GM18867 (cell line): ENCODE data around the gene ACP6.
"Not testable (repeated sequence)": the region's sequence is repeated elsewhere in the genome, so short reads cannot be mapped to it uniquely, and the experiment has no call there.

ENCODE experiments used
- ATAC-seq: cut with Tn5 transposase; IDR thresholded peaks from one replicate; pipeline ENCODE4 v1.9.1; 2021; ENCODE audit warnings: mild to moderate bottlenecking, moderate library complexity; ENCODE audit not compliant: unreplicated experiment

Gene ACP6

GRCh38 chr1:147670319-147671001 is at the start of gene ACP6:
Gene ACP6, minus strand, starts transcription at chr1:147670524. Its CDS starts 476 bp downstream, at chr1:147670048.
- peak; percentile 99 for ATAC-seq

- no peak for ATAC-seq
Measured at GRCh38 chr1:147719711-147720225, 49.4 kb upstream of the ACP6 start.

- ATAC-seq: no peak
Measured at GRCh38 chr1:147719029-147719698, 48.8 kb upstream of the ACP6 start.

GRCh38 chr1:147717706-147718097 is 47.4 kb upstream of the ACP6 start:
- no peak for ATAC-seq

GRCh38 chr1:147717051-147717705 is 46.9 kb upstream of the ACP6 start:
- no peak for ATAC-seq

DNA sequence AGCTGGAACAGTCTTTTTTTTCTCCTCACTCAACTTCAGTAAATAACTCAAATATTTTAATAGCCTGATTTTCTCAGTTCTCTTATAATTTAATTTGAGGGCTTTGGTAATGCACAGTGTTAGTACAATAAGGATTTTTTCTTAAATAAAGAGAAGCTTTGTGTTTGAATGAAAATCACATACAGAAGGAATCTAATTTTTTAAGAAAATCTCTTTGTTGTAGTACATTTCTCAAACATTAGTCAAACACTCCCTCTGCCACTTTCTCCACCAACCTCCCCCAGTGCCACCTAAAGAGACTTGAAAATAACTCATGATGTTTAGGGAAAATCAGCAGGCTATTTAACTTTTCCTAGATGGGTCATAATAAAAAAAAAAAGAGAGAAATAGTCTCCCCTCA is 42.3 kb upstream of the ACP6 start:
- no peak for ATAC-seq

DNA sequence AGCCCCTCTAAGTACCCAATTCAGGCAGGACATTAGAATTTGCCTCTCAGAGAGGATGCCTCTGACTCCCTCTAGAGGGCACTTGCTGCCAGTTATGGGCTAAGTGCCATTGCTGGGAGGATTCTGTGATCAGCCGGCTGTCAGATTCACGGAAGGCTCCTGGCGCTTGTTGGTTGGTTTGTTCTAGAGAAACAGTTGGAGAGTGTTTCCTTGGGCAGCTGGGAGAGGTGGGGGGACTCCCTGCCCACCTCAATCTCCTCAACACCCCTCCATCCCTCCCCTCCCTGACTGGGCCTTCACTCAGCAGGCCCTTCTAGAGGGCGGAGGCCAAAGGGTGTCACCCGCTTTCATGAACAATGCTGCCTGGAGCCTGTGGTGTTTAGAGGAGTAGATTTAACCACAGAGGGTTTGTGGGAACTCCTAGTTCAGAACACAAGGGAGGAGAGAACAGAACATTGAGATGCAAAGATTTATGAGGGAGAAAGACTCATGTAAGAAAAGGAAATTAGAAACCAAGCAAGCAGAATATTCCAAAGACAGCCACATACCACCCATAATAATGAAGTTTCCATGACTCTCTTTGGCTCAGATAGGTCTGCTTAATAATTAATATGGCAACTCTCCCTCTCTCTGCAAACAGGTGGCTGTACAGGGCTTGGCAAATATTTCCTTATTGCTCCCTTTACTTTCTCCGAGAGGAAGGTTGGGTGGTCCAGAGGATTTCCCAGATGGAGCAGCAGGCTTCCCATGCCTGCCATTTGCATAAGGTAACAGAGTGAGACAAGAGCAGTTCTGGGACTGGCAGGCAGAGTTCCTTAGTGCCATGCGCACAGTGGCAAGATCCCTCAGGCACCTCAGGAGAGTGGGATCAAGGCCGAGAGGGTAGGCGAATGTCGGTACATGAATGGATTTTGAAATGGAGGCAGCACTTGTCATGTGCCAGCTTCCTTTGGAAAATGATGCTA is 30.0 kb upstream of the ACP6 start:
- ATAC-seq: no peak

DNA sequence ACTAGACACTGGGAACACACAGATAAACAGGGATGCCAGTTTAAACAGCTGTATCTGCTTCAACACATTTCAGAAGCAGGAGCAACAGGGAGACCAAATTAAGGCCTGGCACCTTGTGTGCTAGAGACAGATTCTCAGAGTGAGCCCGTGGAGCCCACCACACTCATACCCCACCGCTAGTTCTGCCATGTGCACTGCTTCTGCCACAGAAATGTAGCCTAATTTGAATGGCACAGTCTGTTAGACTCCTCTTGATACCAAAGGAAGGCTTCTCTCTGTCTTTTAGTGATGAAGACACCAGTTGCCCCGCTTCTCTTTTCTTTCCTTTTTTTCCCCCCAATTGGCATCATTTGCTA is 29.3 kb upstream of the ACP6 start:
- ATAC-seq: no peak

- ATAC-seq: no peak
Measured at GRCh38 chr1:147683163-147683763, 12.9 kb upstream of the ACP6 start.

- not testable (repeated sequence) for ATAC-seq
Measured at GRCh38 chr1:147680608-147681235, 10.4 kb upstream of the ACP6 start.

- not testable (repeated sequence) for ATAC-seq
Measured at GRCh38 chr1:147677681-147678080, 7.4 kb upstream of the ACP6 start.

DNA sequence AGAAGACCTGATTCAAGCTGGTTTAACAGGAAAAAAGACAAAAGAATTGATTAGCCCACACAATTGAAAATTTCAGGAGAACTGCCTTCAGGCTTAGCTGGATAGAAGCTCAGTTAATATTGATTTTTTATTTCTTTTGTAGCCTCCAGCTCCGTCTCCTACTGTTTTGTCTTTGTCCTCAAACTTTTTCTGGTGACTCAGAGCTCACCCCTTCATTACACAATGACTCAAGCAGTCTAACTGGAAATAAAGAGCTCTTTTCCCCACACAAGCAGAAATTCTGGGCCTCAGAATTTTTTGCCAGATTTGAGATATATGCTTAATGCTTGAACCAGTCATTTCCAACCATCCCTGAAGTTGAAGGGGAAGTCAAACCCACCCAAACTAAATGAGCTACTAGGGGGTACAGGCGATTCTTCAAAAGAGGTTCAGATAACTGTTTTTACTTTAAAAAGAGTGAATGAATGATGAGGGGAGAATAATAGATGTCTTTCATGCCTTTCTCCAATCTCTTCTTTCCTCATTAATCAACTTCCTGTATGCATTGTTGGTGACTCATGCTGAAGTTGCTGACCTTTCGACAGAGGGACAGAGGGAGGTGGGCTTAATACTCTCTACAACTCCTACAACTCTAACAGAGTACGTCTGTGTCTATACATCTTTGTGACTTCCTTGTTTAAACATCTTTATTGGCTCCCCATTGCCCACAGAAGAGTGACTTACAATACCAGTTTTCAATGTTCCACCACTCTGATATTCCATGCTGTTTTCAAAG is 6.2 kb upstream of the ACP6 start:
- no peak for ATAC-seq

GRCh38 chr1:147673816-147674215 is 3.5 kb upstream of the ACP6 start:
- no peak for ATAC-seq

DNA sequence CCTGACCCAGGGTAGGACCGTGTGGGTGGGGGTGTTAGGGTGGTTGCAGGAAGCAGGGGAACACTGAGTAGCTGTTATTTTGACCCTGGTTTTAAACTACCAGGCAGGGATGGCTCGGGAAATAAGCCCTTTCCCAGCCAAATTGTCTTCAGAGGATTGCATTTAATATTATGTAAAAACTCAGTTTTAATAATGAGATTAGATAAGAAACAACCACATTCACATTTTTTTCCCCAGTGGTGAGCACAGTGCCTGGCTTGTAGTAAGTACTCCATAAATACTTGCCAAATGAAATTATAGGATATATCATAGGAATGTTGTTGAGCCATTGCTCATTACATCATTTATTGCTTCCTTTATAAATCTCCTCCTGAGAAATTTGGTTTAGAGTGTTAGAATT is 3.1 kb upstream of the ACP6 start:
- ATAC-seq: no peak

DNA sequence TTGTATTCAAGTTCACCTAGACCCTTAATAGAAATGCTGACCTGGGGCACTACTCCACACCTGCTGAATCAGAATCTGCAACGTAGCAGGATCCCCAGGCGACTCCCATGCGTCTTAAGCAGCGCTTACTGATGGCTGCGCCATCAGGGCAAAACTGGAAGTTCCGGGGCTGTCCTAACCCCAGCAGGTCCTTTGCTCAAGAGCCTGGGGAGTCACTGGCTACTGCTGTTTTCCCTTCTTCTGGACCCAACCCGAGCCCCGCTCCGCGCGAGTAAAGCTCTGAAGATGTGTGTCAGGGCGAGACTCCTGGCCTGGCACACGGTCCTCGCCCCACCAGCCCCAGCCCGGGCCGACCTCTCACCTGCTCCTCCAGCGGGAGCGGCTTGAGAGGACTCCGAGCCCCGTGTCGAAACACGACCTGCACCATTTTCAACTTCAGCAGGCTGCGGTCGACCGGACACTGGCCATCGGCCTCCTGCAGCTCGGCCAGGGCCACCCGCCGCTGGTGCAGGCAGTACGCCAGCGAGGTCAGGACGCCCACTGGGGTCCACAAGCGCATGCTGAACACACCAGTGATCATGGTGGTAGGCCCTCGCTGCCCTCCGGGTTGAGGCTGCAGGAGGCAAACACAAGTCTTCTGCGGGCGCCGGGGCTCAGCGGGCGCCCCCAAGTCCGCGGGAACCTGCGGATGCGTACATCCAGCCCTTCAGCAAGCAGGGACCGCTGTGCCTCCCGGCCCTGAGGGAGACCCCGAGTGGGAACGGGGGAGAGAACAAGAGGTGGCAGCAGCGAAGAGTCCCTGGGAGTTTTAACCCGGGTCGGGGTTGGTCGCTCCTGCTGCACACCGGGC is 630 bp downstream of the ACP6 start:
- ATAC-seq: peak; percentile 41

DNA sequence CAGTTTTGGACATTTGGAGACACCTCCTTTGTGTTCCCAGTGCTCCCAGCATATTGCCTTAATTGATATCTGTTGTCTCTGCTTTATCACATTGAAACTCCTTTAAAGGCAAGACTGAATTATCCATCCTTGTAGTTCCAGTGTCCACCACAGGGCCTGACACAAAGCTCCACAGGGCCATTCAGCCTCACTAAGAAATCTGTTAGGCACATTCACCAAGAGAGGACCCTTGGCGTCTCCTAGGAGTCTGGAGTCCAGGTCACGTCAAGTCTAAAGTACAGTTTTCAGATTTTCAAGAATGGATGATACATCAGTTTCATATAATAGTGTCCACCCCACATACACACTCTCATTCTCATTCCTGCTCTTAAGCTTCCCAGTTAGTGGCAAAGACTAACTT is 4.8 kb downstream of the ACP6 start:
- no peak for ATAC-seq

GRCh38 chr1:147664206-147664605 is 6.1 kb downstream of the ACP6 start:
- no peak for ATAC-seq

DNA sequence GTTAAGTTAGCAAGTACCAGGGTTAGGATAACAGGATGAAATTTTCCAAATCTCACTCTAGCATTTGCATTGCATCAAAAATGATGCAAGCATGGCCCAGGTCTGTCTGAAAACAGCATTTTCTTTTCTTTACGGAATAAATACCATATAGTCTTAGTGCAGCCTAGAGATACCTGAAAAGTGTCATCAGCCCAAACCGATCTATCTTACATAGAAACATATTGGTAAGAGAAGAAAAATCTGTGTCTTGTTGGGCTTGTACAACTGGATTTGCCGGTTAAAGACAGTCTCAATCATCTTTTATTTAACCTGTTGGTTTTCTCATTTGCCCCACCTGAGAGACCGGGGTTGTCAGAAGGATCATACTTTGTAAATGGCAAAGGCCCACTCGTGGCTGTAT is 15.8 kb downstream of the ACP6 start:
- ATAC-seq: no peak
